Measurements from ENCODE around the gene CD79B. TPM values are rescaled to one million over a fixed set of nuclear protein-coding genes. Genes with fewer than 3 reads are reported as not detected.

CD79B gene
- polyA plus RNA-seq, 1 donor (not counting 4 experiments of a cell fraction or from before 2014, with no cell fraction given), result 0.07 TPM

DNA sequence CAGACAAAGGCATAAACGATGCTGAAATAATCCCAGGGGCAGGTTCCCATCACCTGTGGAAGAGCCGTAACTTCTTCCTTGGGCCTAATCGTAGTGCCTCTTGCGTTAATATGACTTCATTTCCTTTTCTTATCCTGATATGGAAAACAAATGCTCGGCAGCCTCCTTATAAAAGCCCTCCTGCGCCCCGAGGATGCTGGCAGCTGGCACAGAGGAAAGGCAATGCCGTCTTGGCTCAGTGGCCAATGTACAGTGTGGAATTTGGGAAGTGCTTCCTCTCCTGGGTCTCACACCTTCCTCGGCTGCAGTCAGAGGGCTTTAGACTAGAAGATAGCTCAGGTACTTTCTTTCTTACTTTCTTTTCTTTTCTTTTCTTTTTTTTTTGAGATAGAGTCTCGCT is 37.1 kb upstream of the CD79B start:
- dilution Hi-C loops (cut with MboI; ENCODE audit: extremely low pct_ligation_motif_present, low sequenced_read_pairs), result no loop called here
- FAIRE-seq, result no peak
- Histone ChIP-seq H3K9ac (ENCODE audit: control insufficient read depth, extremely low read depth, insufficient read depth, low read length) (no peak overlapping the region), H3K79me2 (ENCODE audit: control insufficient read depth, insufficient read depth, low read length) (no peaks in the 10 kb centered on the region), H3K4me1 (ENCODE audit: control insufficient read depth, extremely low read depth, insufficient read depth, low read length) (peaks cover 10% of the 10 kb centered on the region), H3K4me3 (ENCODE audit: control insufficient read depth in 2 of 3, extremely low read depth in 1 of 3, insufficient read depth in 2 of 3, low read depth in 1 of 3, low read length in 3 of 3) (no peak overlapping the region), H3K27ac (ENCODE audit: control insufficient read depth, insufficient read depth, low read length) (no peak overlapping the region), H3K9me3 (ENCODE audit: control insufficient read depth, low read depth, low read length) (no peaks in the 10 kb centered on the region), H3K9me1 (ENCODE audit: control insufficient read depth, extremely low read depth, insufficient read depth, low read length) (peaks cover 3% of the 10 kb centered on the region), H3K36me3 (ENCODE audit: control insufficient read depth in 2 of 2, extremely low read depth in 1 of 2, insufficient read depth in 2 of 2, low read length in 2 of 2) (no peaks in the 10 kb centered on the region), H3K27me3 (ENCODE audit: control insufficient read depth, extremely low read depth, insufficient read depth, low read length) (no peaks in the 10 kb centered on the region), H4K20me1 (ENCODE audit: control insufficient read depth, extremely low read depth, insufficient read depth, low read length) (no peaks in the 10 kb centered on the region), H3K4me2 (ENCODE audit: control insufficient read depth, extremely low read depth, insufficient read depth, low read depth, low read length) (no peak overlapping the region), H2AFZ (ENCODE audit: control insufficient read depth, low read length) (no peak overlapping the region)
- no peak for DNase-seq (ENCODE audit: low read depth, low spot score)
- TF ChIP-seq CTCF (optimal IDR thresholded peaks at IDR 0.05 in 1 of 3, IDR thresholded peaks at IDR 0.05 in 1 of 3, conservative IDR thresholded peaks at IDR 0.05 in 1 of 3; ENCODE audit: extremely low read depth in 1 of 3, insufficient read depth in 2 of 3, low read length in 3 of 3) (no peak), EZH2 (IDR thresholded peaks at IDR 0.05; ENCODE audit: low read length) (no peak)

- dilution Hi-C loops (cut with MboI; ENCODE audit: extremely low pct_ligation_motif_present, low sequenced_read_pairs), result no loop called here
- Histone ChIP-seq H3K4me1 (ENCODE audit: control insufficient read depth, extremely low read depth, insufficient read depth, low read length) (no peaks in the 10 kb centered on the region), H3K9me1 (ENCODE audit: control insufficient read depth, extremely low read depth, insufficient read depth, low read length) (no peaks in the 10 kb centered on the region), H3K9ac (ENCODE audit: control insufficient read depth, extremely low read depth, insufficient read depth, low read length) (no peak overlapping the region), H2AFZ (ENCODE audit: control insufficient read depth, low read length) (no peak overlapping the region), H4K20me1 (ENCODE audit: control insufficient read depth, extremely low read depth, insufficient read depth, low read length) (no peaks in the 10 kb centered on the region), H3K4me3 (ENCODE audit: control insufficient read depth in 2 of 3, extremely low read depth in 1 of 3, insufficient read depth in 2 of 3, low read depth in 1 of 3, low read length in 3 of 3) (no peak overlapping the region), H3K27ac (ENCODE audit: control insufficient read depth, insufficient read depth, low read length) (no peak overlapping the region), H3K27me3 (ENCODE audit: control insufficient read depth, extremely low read depth, insufficient read depth, low read length) (no peaks in the 10 kb centered on the region), H3K36me3 (ENCODE audit: control insufficient read depth in 2 of 2, extremely low read depth in 1 of 2, insufficient read depth in 2 of 2, low read length in 2 of 2) (no peaks in the 10 kb centered on the region), H3K79me2 (ENCODE audit: control insufficient read depth, insufficient read depth, low read length) (no peaks in the 10 kb centered on the region), H3K9me3 (ENCODE audit: control insufficient read depth, low read depth, low read length) (no peaks in the 10 kb centered on the region), H3K4me2 (ENCODE audit: control insufficient read depth, extremely low read depth, insufficient read depth, low read depth, low read length) (no peak overlapping the region)
- DNase-seq (ENCODE audit: low read depth, low spot score) (no peak), FAIRE-seq (no peak)
- TF ChIP-seq CTCF (optimal IDR thresholded peaks at IDR 0.05 in 1 of 3, IDR thresholded peaks at IDR 0.05 in 1 of 3, conservative IDR thresholded peaks at IDR 0.05 in 1 of 3; ENCODE audit: extremely low read depth in 1 of 3, insufficient read depth in 2 of 3, low read length in 3 of 3) (no peak), EZH2 (IDR thresholded peaks at IDR 0.05; ENCODE audit: low read length) (no peak)
Measured at GRCh38 chr17:63967953-63968352, 35.8 kb upstream of the CD79B start.

All from keratinocyte (primary cell).